Kidney epithelial cell (primary cell): Measurements from ENCODE around the gene ALCAM. TPM values are rescaled to one million over a fixed set of nuclear protein-coding genes. Genes with fewer than 3 reads are reported as not detected.

Source experiments
- DNase-seq: peaks from one replicate; pipeline ENCODE4 v3.0.0-alpha.2; 2010; ENCODE audit warnings: low read depth
- H3K27me3 ChIP-seq: 2 replicates; pipeline ENCODE4 v1.6.0; 2011; ENCODE audit warnings: low read length; ENCODE audit not compliant: control insufficient read depth, insufficient read depth
- H3K36me3 ChIP-seq: 2 replicates; pipeline ENCODE4 v1.5.1; 2011; ENCODE audit warnings: low read length; ENCODE audit not compliant: control insufficient read depth, insufficient read depth
- H3K4me3 ChIP-seq: 2 replicates; pipeline ENCODE4 v1.5.1; 2011; ENCODE audit warnings: low read depth, mild to moderate bottlenecking, control low read depth, low read length
- total RNA-seq: library from RNA; depleted of rRNA; stranded (reverse); fragments of >200 nt; gene quantifications from 2 replicates; pipeline ENCODE4 v1.2.3, GENCODE V29; 2015
- TF ChIP-seq, protein P1 (sequence below): IDR thresholded peaks from 2 replicates; pipeline ENCODE4 v1.5.1; 2011; ENCODE audit warnings: mild to moderate bottlenecking, moderate library complexity, low read length, control low read depth, inconsistent platforms; ENCODE audit not compliant: insufficient read depth, poor library complexity, severe bottlenecking

Gene ALCAM
- total RNA-seq, 1 donor from 2014 or later, result 82.3 TPM

DNA sequence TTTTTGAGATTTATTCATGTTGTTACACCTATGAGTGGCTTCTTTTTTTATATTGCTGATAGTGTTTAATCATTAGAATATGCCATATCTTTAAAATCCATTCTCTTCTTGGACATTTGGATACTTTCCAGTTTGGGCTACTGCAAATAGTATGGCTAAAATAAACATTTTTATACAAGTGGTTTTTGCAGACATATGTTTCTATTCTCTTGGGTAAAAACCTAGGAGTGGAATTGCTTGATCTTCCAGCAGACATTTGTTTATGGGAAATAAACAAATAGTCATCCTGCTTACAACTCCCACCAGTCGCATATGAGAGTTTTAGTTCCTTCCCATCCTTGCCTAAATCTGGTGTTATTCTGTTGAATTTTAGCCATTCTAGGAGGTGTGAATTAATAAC is 193.1 kb downstream of the ALCAM start:
- no peaks in the 10 kb centered on the region for H3K27me3 ChIP-seq
- no peaks in the 10 kb centered on the region for H3K36me3 ChIP-seq
- no peak overlapping the region for H3K4me3 ChIP-seq
- TF ChIP-seq, protein P1, sequence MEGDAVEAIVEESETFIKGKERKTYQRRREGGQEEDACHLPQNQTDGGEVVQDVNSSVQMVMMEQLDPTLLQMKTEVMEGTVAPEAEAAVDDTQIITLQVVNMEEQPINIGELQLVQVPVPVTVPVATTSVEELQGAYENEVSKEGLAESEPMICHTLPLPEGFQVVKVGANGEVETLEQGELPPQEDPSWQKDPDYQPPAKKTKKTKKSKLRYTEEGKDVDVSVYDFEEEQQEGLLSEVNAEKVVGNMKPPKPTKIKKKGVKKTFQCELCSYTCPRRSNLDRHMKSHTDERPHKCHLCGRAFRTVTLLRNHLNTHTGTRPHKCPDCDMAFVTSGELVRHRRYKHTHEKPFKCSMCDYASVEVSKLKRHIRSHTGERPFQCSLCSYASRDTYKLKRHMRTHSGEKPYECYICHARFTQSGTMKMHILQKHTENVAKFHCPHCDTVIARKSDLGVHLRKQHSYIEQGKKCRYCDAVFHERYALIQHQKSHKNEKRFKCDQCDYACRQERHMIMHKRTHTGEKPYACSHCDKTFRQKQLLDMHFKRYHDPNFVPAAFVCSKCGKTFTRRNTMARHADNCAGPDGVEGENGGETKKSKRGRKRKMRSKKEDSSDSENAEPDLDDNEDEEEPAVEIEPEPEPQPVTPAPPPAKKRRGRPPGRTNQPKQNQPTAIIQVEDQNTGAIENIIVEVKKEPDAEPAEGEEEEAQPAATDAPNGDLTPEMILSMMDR, result no peak
- no peak for DNase-seq

DNA sequence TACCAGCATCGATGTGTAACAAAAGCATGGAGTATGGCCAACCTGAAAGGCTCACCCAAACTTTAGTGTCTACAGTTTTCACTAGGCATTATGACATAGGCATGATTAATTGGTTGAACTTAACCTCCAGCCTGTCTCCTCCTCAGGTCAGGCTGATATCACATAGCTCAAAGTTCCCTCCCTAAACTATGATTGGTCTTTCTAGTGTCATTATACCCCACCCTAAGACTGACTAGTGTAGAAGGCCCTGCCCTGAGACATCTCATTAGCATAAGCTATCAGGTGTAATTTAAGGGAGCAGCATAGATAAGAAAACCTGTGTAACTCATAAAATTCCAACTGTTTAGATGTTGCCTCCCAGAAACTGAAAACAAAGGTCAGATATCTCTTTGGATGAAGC is 195.2 kb downstream of the ALCAM start:
- TF ChIP-seq, protein P1, result no peak

DNA sequence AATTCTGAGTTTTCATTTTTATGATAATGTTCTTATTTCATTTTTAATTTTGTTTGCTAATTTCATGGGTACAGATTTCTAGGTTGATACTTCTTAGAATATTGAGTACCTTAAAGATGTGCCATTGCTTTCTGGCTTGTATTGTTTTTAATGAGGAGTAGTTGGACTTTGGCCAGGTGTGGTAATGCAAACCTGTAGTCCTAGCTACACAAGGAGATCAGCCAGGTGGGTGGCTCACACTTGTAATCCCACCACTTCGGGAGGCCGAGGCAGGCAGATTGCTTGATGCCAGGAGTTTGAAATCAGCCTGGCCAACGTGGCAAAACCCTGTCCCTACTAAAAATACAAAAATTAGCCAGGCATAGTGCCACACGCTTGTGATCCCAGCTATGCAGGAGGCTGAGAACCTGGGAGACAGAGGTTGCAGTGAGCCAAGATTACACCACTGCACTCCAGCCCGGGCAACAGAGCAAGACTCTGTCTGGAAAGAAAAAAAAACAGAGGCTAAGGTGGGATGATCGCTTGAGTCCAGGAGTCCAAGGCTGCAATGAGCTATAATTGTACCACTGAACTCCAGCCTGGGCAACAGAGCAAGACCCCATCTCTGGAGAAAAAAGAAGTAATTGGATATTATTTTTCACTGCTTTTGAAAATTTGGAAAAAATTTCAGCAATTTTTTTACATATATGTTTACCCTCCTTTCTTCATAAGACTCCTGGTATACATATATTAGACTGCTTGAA is 198.0 kb downstream of the ALCAM start:
- no peak for DNase-seq
- no peak overlapping the region for H3K4me3 ChIP-seq
- no peaks in the 10 kb centered on the region for H3K36me3 ChIP-seq
- TF ChIP-seq, protein P1, result no peak
- no peaks in the 10 kb centered on the region for H3K27me3 ChIP-seq

More for the DNA sequence above, 195.2 kb downstream of the ALCAM start:
- H3K4me3 ChIP-seq, result no peak overlapping the region
- no peaks in the 10 kb centered on the region for H3K27me3 ChIP-seq
- DNase-seq, result no peak
- H3K36me3 ChIP-seq, result no peaks in the 10 kb centered on the region

DNA sequence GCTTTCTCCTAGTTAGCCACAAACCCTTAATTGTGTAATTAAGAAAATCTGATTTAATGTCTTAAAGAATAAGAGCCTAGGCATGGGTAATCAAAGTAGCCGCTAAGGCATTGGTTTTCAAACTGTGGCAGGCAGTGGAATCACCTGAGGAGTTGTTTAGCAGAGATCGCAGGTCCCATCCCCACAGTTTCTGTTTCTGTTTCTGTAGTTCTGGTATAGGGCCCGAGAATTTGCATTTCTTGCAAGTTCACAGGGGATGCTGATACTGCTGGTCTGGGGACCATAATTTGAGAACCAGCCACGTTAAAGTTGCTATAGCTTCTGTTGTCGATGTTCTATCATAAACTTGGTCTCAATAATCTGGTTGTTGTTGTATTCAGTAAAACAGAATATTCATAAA is 204.3 kb downstream of the ALCAM start:
- Histone ChIP-seq H3K36me3 (no peaks in the 10 kb centered on the region), H3K4me3 (no peak overlapping the region), H3K27me3 (no peaks in the 10 kb centered on the region)
- TF ChIP-seq, protein P1, result no peak
- DNase-seq, result no peak

DNA sequence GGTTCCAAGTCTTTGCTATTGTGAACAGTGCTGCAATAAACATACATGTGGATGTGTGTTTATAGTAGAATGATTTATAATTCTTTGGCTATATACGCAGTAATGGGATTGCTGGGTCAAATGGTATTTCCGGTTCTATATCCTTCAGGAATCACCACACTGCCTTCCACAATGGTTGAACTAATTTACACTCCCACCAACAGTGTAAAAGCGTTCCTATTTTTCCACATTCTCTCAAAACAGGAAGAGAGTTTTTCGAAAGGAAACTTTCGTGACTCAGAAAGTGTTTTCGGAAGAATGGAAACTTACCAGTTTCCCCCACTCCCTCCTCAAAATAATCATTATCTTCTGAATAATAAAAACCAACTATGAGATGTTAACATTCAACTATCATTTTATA is 205.8 kb downstream of the ALCAM start:
- no peak for DNase-seq
- TF ChIP-seq, protein P1, result no peak
- Histone ChIP-seq H3K27me3 (no peaks in the 10 kb centered on the region), H3K4me3 (no peak overlapping the region), H3K36me3 (no peaks in the 10 kb centered on the region)

DNA sequence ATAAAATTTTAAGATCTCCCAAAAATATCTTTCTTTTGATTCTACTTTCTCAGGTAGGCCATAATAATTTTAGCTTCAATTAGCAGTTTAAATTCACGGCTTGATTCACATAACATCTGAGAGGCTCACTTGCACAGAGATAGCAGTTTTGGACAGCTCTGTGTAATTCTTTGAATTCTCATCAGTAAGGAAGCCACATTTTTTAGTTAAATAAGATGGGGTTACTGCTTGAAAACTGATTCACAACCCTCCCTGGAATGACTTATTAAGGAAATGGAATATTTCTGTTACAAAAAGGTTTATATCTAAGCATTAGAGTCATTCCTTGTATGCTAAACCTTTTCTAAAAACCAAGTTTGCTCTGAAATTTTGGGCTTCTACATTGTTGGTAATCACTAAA is 212.7 kb downstream of the ALCAM start:
- DNase-seq, result no peak
- TF ChIP-seq, protein P1, result no peak
- H3K36me3 ChIP-seq, result no peaks in the 10 kb centered on the region
- H3K4me3 ChIP-seq, result no peak overlapping the region
- no peaks in the 10 kb centered on the region for H3K27me3 ChIP-seq
